Ishikawa (cell line): ENCODE results near the gene FETUB.

Experiments used
- CEBPB ChIP-seq: IDR thresholded peaks from 2 replicates; pipeline ENCODE4 v1.6.1; 2012
- CREB1 ChIP-seq: IDR thresholded peaks from 2 replicates; pipeline ENCODE4 v1.6.1; 2012; ENCODE audit warnings: low read depth
- EP300 ChIP-seq: IDR thresholded peaks from 2 replicates; pipeline ENCODE4 v1.6.1; 2012; ENCODE audit warnings: borderline replicate concordance
- MAX ChIP-seq: IDR thresholded peaks from 2 replicates; pipeline ENCODE4 v1.6.1; 2012
- RAD21 ChIP-seq: IDR thresholded peaks from 2 replicates; pipeline ENCODE4 v1.6.1; 2012; ENCODE audit warnings: low read depth
- REST ChIP-seq: IDR thresholded peaks from 2 replicates; pipeline ENCODE4 v1.6.1; 2012; ENCODE audit warnings: low read depth, mild to moderate bottlenecking
- TCF12 ChIP-seq: IDR thresholded peaks from 2 replicates; pipeline ENCODE4 v1.6.1; 2012; ENCODE audit warnings: low read depth
- ZBTB7A ChIP-seq: IDR thresholded peaks from 2 replicates; pipeline ENCODE4 v1.6.1; 2012; ENCODE audit warnings: low read depth

GRCh38 chr3:186614597-186615483, 25.4 kb upstream of the FETUB start:
- no peak for TF ChIP-seq REST
- TF ChIP-seq CEBPB: no peak
- TF ChIP-seq EP300: no peak
- peak; percentile 83 for TF ChIP-seq RAD21
- TF ChIP-seq CREB1: no peak
- no peak for TF ChIP-seq TCF12
- TF ChIP-seq ZBTB7A: no peak
- TF ChIP-seq MAX: 0 out of 2 replicates have a peak, but pooled peaks have one; percentile 39
